ENCODE data around the gene UCHL3. TPM values are rescaled to one million over a fixed set of nuclear protein-coding genes. Genes with fewer than 3 reads are reported as not detected.

Gene UCHL3
- total RNA-seq, 1 donor from 2014 or later: 34.3 TPM

DNA sequence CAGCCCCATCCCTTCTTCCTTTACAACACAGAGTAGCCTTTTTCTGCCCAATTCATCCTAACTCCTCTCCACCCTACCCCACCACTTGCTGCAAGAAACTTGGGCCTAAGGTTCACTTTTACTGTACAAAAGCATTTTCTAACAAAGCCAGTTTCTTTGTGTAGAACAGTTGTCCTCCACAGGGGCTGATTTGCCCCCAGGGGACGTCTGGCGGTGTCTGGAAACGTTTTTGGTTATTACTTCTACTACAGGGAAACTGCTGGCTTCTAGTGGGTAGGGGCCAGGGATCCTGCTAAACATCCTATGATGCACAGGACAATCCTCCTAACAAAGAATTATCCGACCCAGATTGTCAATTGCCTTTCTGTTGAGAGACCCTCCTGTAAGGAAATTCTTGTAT is 79.2 kb downstream of the UCHL3 start:
- no peak overlapping the region for H3K4me3 Mint-ChIP-seq
- H3K27ac Mint-ChIP-seq (ENCODE audit: unreplicated experiment): no peak overlapping the region
- H3K4me1 Mint-ChIP-seq: peaks cover 4% of the 10 kb centered on the region
- H3K27me3 Mint-ChIP-seq (ENCODE audit: low read depth): peaks cover 4% of the 10 kb centered on the region
- no peak for DNase-seq (ENCODE audit: low read depth, low spot score)
- peaks cover 13% of the 10 kb centered on the region for H3K36me3 Mint-ChIP-seq (ENCODE audit: low read depth)
- peaks cover 4% of the 10 kb centered on the region for H3K9me3 Mint-ChIP-seq
- TF ChIP-seq, protein P1, sequence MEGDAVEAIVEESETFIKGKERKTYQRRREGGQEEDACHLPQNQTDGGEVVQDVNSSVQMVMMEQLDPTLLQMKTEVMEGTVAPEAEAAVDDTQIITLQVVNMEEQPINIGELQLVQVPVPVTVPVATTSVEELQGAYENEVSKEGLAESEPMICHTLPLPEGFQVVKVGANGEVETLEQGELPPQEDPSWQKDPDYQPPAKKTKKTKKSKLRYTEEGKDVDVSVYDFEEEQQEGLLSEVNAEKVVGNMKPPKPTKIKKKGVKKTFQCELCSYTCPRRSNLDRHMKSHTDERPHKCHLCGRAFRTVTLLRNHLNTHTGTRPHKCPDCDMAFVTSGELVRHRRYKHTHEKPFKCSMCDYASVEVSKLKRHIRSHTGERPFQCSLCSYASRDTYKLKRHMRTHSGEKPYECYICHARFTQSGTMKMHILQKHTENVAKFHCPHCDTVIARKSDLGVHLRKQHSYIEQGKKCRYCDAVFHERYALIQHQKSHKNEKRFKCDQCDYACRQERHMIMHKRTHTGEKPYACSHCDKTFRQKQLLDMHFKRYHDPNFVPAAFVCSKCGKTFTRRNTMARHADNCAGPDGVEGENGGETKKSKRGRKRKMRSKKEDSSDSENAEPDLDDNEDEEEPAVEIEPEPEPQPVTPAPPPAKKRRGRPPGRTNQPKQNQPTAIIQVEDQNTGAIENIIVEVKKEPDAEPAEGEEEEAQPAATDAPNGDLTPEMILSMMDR (conservative IDR thresholded peaks at IDR 0.05): no peak

GRCh38 chr13:75633285-75633684 is 83.7 kb downstream of the UCHL3 start:
- no peak overlapping the region for H3K27ac Mint-ChIP-seq (ENCODE audit: unreplicated experiment)
- H3K4me3 Mint-ChIP-seq: peak overlapping the region; percentile 4
- TF ChIP-seq, protein P1 (conservative IDR thresholded peaks at IDR 0.05): no peak
- peaks cover 10% of the 10 kb centered on the region for H3K4me1 Mint-ChIP-seq
- H3K36me3 Mint-ChIP-seq (ENCODE audit: low read depth): peaks cover under 1% of the 10 kb centered on the region
- no peak for DNase-seq (ENCODE audit: low read depth, low spot score)
- H3K9me3 Mint-ChIP-seq: no peaks in the 10 kb centered on the region
- H3K27me3 Mint-ChIP-seq (ENCODE audit: low read depth): peaks cover 40% of the 10 kb centered on the region

DNA sequence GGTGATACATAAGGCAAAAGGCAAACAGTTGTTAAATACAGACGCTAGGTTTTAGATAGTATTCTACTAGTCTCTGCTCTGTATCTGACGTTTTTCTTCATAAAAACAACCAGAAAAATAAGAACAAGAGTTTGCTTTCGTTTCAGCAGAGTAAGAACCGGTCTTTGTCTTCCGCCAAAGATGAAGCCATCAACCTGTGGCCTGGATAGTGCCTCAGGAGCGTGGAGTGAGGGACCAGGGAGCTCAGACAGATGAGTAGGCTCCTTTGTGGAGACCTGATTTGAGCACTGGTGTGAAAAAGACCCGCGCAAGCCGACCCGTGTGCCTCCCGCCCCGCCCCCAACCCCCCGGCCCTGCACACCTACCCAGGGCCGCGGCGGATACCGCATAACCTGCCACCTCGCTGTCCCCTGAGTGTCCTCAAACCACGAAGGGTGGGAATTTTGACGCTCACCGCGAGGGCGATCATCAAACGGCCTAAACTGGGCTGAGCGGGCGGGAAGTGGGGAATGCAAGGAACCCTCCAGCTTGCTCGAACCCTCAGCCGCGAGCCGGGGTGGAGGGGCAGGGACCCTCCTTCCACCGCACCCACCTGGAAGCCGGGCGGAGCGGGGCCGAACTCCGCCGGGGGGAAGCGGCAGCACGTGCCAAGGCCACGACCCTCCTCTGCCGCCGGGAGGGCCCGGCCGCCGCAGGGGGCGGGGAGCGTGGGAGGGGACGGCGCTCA is 85.7 kb downstream of the UCHL3 start:
- Mint-ChIP-seq H3K27me3 (ENCODE audit: low read depth) (peaks cover 57% of the 10 kb centered on the region), H3K9me3 (no peaks in the 10 kb centered on the region), H3K36me3 (ENCODE audit: low read depth) (no peaks in the 10 kb centered on the region), H3K4me1 (peaks cover 6% of the 10 kb centered on the region), H3K4me3 (peak overlapping the region; percentile 77), H3K27ac (ENCODE audit: unreplicated experiment) (no peak overlapping the region)
- DNase-seq (ENCODE audit: low read depth, low spot score): no peak
- TF ChIP-seq, protein P1 (conservative IDR thresholded peaks at IDR 0.05): no peak

DNA sequence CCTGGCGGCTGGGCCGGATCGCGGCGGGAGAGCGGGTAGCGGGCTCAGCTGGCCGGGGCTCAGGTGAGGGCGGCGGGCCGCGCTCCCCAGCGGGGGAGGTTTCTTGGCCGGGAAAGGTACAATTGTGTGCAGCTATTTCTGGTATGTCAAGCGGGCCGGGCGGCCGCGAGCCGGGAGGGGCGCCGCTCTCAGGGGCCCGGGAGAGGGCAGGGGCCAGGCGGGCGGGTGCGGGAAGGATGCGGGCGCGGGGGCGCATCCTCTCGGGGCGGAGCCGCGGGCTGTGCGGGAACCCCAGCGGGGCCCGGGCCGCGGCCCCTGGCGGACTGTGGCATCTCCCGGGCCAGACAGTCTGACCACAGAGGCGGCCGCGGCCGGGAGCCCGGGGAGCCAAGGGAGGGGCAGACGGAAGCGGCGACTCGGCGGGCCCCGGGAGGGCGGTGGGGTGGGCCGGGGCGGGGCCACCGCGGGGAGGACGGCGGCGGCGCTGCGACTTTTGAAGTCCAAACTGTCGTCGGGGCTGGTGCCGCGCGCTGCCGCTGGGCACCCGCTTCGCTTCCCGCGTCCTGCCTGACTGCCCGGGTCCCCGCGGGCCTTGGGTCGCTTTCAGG is 86.3 kb downstream of the UCHL3 start, which contains the start of gene LMO7:
Gene LMO7, plus strand, starts transcription at position 503 of the 608 bp plus-strand sequence. CDS start 328 bp downstream, outside the sequence.
- Mint-ChIP-seq H3K9me3 (no peaks in the 10 kb centered on the region), H3K27me3 (ENCODE audit: low read depth) (peaks cover 60% of the 10 kb centered on the region), H3K4me3 (peak within 1 kb of the TSS; percentile 77), H3K27ac (ENCODE audit: unreplicated experiment) (no peak within 1 kb of the TSS), H3K36me3 (ENCODE audit: low read depth) (no peaks in the 10 kb centered on the region), H3K4me1 (peaks cover 6% of the 10 kb centered on the region)
- peak; percentile 31 for DNase-seq (ENCODE audit: low read depth, low spot score)
- TF ChIP-seq, protein P1 (conservative IDR thresholded peaks at IDR 0.05): no peak

DNA sequence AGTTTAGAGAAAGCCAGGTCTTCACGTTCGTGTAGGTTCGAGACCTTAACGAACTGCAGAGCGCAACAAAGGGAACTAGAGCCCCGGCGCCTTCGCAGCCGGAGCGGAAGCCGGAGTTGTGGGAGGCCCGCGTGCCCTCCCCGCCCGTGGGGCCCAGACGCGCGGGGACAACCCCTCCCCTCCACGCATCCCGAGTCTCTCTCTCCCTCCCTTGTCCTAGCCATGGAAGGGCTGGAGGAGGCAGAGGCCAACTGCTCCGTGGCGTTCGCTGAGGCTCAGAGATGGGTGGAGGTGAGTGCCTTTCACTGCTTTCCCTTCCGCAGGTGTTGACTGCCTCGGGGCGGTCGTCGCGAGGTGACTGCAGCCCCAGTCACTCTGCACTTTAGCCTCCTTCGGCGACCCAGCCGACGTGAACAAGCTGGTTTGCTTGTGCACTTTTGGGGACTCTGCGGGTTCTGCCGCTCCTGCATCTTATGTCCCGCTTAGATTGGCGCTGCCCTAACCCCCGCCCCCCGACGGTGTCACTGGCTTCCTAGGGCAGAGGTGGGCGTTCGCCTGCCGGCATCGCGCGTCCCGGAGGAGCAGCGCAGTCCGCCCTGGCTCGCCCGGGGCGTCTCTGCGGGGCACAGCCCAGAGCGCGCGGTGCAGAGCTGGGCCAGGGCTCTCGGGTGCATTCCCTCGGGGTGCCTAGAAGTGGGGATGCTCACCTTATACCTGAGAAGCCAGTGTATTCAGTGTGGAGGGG is 87.0 kb downstream of the UCHL3 start:
- peak overlapping the region; percentile 66 for H3K4me3 Mint-ChIP-seq
- peaks cover 60% of the 10 kb centered on the region for H3K27me3 Mint-ChIP-seq (ENCODE audit: low read depth)
- H3K27ac Mint-ChIP-seq (ENCODE audit: unreplicated experiment): no peak overlapping the region
- H3K36me3 Mint-ChIP-seq (ENCODE audit: low read depth): no peaks in the 10 kb centered on the region
- TF ChIP-seq, protein P1 (conservative IDR thresholded peaks at IDR 0.05): no peak
- no peaks in the 10 kb centered on the region for H3K9me3 Mint-ChIP-seq
- no peak for DNase-seq (ENCODE audit: low read depth, low spot score)
- peaks cover 6% of the 10 kb centered on the region for H3K4me1 Mint-ChIP-seq

Measured in neural crest cell (in vitro differentiated cells).